ENCODE measurements around the gene ZFAND3.

- TF ChIP-seq, protein P1, sequence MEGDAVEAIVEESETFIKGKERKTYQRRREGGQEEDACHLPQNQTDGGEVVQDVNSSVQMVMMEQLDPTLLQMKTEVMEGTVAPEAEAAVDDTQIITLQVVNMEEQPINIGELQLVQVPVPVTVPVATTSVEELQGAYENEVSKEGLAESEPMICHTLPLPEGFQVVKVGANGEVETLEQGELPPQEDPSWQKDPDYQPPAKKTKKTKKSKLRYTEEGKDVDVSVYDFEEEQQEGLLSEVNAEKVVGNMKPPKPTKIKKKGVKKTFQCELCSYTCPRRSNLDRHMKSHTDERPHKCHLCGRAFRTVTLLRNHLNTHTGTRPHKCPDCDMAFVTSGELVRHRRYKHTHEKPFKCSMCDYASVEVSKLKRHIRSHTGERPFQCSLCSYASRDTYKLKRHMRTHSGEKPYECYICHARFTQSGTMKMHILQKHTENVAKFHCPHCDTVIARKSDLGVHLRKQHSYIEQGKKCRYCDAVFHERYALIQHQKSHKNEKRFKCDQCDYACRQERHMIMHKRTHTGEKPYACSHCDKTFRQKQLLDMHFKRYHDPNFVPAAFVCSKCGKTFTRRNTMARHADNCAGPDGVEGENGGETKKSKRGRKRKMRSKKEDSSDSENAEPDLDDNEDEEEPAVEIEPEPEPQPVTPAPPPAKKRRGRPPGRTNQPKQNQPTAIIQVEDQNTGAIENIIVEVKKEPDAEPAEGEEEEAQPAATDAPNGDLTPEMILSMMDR (conservative IDR thresholded peaks at IDR 0.05 in 1 of 2, IDR thresholded peaks at IDR 0.05 in 1 of 2; ENCODE audit: low read depth in 1 of 2, low read length in 2 of 2), result no peak
- no peak for TF ChIP-seq EZH2 (IDR thresholded peaks at IDR 0.05; ENCODE audit: low read length, missing control alignments)
These were observed 174.7 kb downstream of the ZFAND3 start for GRCh38 chr6:37994223-37994622.

Measured in fibroblast of lung (primary cell).